Lower leg skin (tissue), 3 donors: ENCODE measurements around the gene ZNF384.

Experiments
- POLR2A ChIP-seq, 2 donors: fragments of 450-650 bp; IDR thresholded peaks; one replicate each; pipeline ENCODE4 v1.6.1; 2016 to 2017; ENCODE audit warnings: antibody characterized with exemption in 2 of 2, mild to moderate bottlenecking in 1 of 2, moderate library complexity in 1 of 2
- TF ChIP-seq, protein P1 (sequence below), 3 donors: fragments of 450-650 bp; IDR thresholded peaks; one replicate each; pipeline ENCODE4 v1.5.1; 2016; ENCODE audit warnings: antibody characterized with exemption in 3 of 3, mild to moderate bottlenecking in 3 of 3, moderate library complexity in 2 of 3

DNA sequence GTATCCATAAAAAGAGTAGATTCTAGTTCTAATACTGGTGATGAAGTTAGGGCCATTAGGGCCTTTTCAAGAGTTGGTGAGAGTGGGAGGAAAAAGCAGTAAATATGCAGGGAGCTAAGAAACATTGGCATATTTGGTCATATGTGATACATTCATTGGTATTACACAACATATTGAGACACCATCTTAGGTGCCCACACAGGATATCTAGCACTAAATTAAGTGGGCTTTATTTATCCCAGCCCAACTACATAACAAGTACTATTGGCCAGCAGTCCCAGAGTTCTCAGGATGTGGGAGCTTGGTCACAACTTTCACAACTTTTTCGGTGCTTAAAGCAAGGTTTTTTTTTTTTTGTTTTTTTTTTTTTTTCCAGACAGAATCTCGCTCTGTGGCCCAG is 24.3 kb downstream of the ZNF384 start:
- TF ChIP-seq, protein P1, sequence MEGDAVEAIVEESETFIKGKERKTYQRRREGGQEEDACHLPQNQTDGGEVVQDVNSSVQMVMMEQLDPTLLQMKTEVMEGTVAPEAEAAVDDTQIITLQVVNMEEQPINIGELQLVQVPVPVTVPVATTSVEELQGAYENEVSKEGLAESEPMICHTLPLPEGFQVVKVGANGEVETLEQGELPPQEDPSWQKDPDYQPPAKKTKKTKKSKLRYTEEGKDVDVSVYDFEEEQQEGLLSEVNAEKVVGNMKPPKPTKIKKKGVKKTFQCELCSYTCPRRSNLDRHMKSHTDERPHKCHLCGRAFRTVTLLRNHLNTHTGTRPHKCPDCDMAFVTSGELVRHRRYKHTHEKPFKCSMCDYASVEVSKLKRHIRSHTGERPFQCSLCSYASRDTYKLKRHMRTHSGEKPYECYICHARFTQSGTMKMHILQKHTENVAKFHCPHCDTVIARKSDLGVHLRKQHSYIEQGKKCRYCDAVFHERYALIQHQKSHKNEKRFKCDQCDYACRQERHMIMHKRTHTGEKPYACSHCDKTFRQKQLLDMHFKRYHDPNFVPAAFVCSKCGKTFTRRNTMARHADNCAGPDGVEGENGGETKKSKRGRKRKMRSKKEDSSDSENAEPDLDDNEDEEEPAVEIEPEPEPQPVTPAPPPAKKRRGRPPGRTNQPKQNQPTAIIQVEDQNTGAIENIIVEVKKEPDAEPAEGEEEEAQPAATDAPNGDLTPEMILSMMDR (IDR thresholded peaks at IDR 0.05), result no peak
- TF ChIP-seq POLR2A (IDR thresholded peaks at IDR 0.05), result no peak
